Dermis blood vessel endothelial cell (primary cell): Measurements from ENCODE around the gene LMOD2. TPM values are rescaled to one million over a fixed set of nuclear protein-coding genes. Genes with fewer than 3 reads are reported as not detected.

ENCODE experiments used
- total RNA-seq: library from RNA; depleted of rRNA; stranded (reverse); fragments of >200 nt; gene quantifications from 2 replicates; pipeline ENCODE4 v1.2.3, GENCODE V29; 2014

LMOD2 gene
- total RNA-seq, 1 donor from 2014 or later = not detected

Other genes starting within 250 kb of the LMOD2 start
- 0.05 and 0.34 TPM in 2 replicates for gene IQUB, start 121.3 kb upstream of the LMOD2 start, total RNA-seq
- gene NDUFA5, start 98.0 kb upstream of the LMOD2 start, total RNA-seq = 34.0 and 39.1 TPM in 2 replicates
- gene ASB15, start 54.0 kb upstream of the LMOD2 start, total RNA-seq = not detected in 2 replicates
- gene WASL, start 93.1 kb downstream of the LMOD2 start, total RNA-seq = 12.4 and 19.8 TPM in 2 replicates
- 0.33 TPM in 1 of 2 replicates, not detected in the other for gene HYAL4, start 189.3 kb downstream of the LMOD2 start, total RNA-seq